BLaER1 treated with 17β-estradiol and CSF1 and Interleukin-3, amounts not matched to agents 10 nM and 100 nM (cell line): Measurements from ENCODE around the gene LRRC8B.
"Not testable (repeated sequence)": the region's sequence is repeated elsewhere in the genome, so short reads cannot be mapped to it uniquely, and the experiment has no call there.

Source experiments
- H3K27ac ChIP-seq, 11 experiments: shearing (Covaris generic); formaldehyde crosslinking; 2 replicates each; pipeline ENCODE4 v1.8.1; 2022
- H3K27me3 ChIP-seq, 11 experiments: shearing (Covaris generic); formaldehyde crosslinking; 2 replicates each; pipeline ENCODE4 v1.8.1; 2022
- H3K36me3 ChIP-seq, 11 experiments: shearing (Covaris generic); formaldehyde crosslinking; 2 replicates each; pipeline ENCODE4 v1.8.1; 2022
- H3K4me1 ChIP-seq, 10 experiments: shearing (Covaris generic); formaldehyde crosslinking; 2 replicates each; pipeline ENCODE4 v1.8.1; 2022
- H3K4me2 ChIP-seq, 11 experiments: shearing (Covaris generic); formaldehyde crosslinking; 2 replicates each; pipeline ENCODE4 v1.8.1; 2022
- H3K4me3 ChIP-seq, 10 experiments: shearing (Covaris generic); formaldehyde crosslinking; 2 replicates each; pipeline ENCODE4 v1.8.1; 2022
- H3K9ac ChIP-seq, 11 experiments: shearing (Covaris generic); formaldehyde crosslinking; 2 replicates each; pipeline ENCODE4 v1.8.1; 2022
- H3K9me3 ChIP-seq, 11 experiments: shearing (Covaris generic); formaldehyde crosslinking; replicated peaks in 1 of 11; 2 replicates each; pipeline ENCODE4 v1.8.1; 2022
- H4K20me1 ChIP-seq, 11 experiments: shearing (Covaris generic); formaldehyde crosslinking; 2 replicates each; pipeline ENCODE4 v1.8.1; 2022
- Cebpa-rat ChIP-seq, 11 experiments: shearing (Covaris generic); IDR thresholded peaks; 2 replicates each; pipeline ENCODE4 v1.8.1; 2022

Gene LRRC8B

DNA sequence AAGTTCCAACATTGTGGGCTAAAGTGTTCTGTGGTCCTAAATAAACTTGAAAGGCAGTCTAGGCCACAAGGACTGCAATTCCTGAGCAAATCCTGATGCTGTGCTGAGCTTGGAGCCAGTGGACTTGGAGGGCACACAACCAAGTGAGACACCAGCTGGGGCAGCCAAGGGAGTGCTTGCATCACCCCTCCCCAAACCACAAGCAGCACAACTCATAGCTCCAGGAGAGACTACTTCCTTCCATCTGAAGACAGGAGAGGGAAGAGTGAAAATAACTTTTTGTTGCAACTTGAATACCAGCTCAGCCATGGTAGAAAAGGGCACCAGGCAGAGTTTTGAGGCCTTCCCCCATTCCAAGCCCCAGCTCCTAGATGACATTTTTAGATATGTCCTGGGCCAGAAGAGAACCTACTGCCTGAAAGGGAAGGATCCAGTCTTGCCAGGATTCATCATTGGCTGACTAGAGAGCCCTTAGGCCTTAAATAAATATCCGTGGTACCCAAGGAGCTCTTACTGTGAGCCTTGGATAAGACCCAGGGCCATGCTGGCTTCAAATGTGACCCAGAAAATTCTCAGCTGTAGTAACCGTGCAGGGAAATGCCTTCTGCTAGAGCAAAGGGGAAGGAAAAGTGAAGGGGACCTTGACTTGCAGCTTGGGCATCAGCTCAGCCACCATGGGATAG lies 35.4 kb upstream of the LRRC8B start:
- peak overlapping the region; percentile 62 to 87 (median 77) for H3K4me2 ChIP-seq
- 0 out of 20 replicates have a peak overlapping the region, but pooled peaks of 1 of the 10 experiments have one; percentile 2 for H3K4me3 ChIP-seq
- no peaks in the 10 kb centered on the region for H4K20me1 ChIP-seq
- peaks cover 22 to 31% (median 25%) of the 10 kb centered on the region in 10 experiments for H3K4me1 ChIP-seq
- H3K9ac ChIP-seq, result peak overlapping the region in 8 of 11 experiments; percentile 2 to 60 (median 45); a peak in 12 of 22 replicates
- peak in 9 of 11 experiments; percentile 22 to 69 (median 56); a peak in 8 of 22 replicates for TF ChIP-seq Cebpa-rat (IDR thresholded peaks at IDR 0.05)
- H3K9me3 ChIP-seq, result peaks cover 12 to 30% (median 18%) of the 10 kb centered on the region in 11 experiments; a peak in 21 of 22 replicates
- peak overlapping the region in 9 of 11 experiments; percentile 56 to 77 (median 71); a peak in 18 of 22 replicates for H3K27ac ChIP-seq
- H3K27me3 ChIP-seq, result no peaks in the 10 kb centered on the region
- H3K36me3 ChIP-seq, result no peaks in the 10 kb centered on the region

DNA sequence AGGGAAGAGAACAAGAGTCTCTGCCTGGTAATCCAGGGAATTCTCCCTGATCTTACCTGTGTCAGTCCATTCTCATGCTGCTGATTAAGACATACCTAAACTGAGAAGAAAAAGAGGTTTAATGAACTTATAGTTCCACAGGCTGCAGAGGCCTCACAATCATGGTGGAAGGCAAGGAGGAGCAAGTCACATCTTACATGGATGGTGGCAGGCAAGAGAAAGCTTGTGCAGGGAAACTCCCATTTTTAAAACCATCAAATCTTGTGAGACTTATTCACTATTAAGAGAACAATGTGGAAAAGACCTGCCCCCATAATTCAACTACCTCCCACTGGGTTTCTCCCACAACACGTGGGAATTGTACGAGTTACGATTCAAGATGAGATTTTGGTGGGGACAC lies 34.2 kb upstream of the LRRC8B start:
- Histone ChIP-seq H3K36me3 (no peaks in the 10 kb centered on the region), H3K4me2 (peak overlapping the region in 2 of 11 experiments; percentile 77 to 78; a peak in 2 of 22 replicates), H3K4me1 (peaks cover 22 to 26% (median 25%) of the 10 kb centered on the region in 10 experiments), H3K27me3 (no peaks in the 10 kb centered on the region), H3K9ac (no peak overlapping the region), H4K20me1 (no peaks in the 10 kb centered on the region), H3K9me3 (peaks cover 12 to 30% (median 18%) of the 10 kb centered on the region in 11 experiments; a peak in 21 of 22 replicates), H3K27ac (peak overlapping the region in 6 of 11 experiments; percentile 62 to 77 (median 74); a peak in 7 of 22 replicates), H3K4me3 (no peak overlapping the region)
- TF ChIP-seq Cebpa-rat (IDR thresholded peaks at IDR 0.05), result no peak

DNA sequence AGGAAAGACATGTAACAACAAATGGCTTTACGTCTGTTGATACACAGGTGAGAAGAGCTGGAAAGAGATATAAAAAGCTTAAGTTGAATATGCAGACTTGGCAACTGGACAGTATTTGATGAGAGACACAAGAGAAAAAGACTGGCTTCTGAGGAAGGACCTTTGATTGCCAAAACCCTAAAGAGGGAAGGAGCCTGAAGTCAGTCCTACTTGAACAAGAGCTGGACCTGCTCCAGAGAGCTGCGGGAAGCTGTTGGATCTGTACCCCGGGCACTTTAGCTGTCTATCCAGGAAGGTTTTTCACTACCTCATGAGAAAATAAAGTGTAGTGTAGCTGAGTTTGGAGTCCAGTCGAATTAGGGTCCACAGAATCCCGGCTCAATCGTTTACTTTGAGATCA lies 25.3 kb upstream of the LRRC8B start:
- Histone ChIP-seq H3K27me3 (no peaks in the 10 kb centered on the region), H3K9me3 (no peaks in the 10 kb centered on the region), H3K9ac (no peak overlapping the region), H3K4me1 (peaks cover 0 to 6% (median 0%) of the 10 kb centered on the region in 10 experiments; a peak in 1 of 20 replicates), H3K27ac (no peak overlapping the region), H4K20me1 (no peaks in the 10 kb centered on the region), H3K36me3 (no peaks in the 10 kb centered on the region), H3K4me2 (no peak overlapping the region), H3K4me3 (no peak overlapping the region)
- TF ChIP-seq Cebpa-rat (IDR thresholded peaks at IDR 0.05), result no peak

GRCh38 chr1:89502042-89502441 lies 22.6 kb upstream of the LRRC8B start:
- Histone ChIP-seq H3K4me3 (no peak overlapping the region), H3K36me3 (no peaks in the 10 kb centered on the region), H3K4me2 (no peak overlapping the region), H3K9ac (no peak overlapping the region), H3K4me1 (peaks cover 0 to 6% (median 0%) of the 10 kb centered on the region in 10 experiments; a peak in 1 of 20 replicates), H3K9me3 (no peaks in the 10 kb centered on the region), H3K27ac (no peak overlapping the region), H3K27me3 (no peaks in the 10 kb centered on the region), H4K20me1 (no peaks in the 10 kb centered on the region)
- no peak for TF ChIP-seq Cebpa-rat (IDR thresholded peaks at IDR 0.05)

- Histone ChIP-seq H3K9ac (no peak overlapping the region), H3K27ac (no peak overlapping the region), H3K36me3 (no peaks in the 10 kb centered on the region), H3K4me1 (no peaks in the 10 kb centered on the region), H4K20me1 (no peaks in the 10 kb centered on the region), H3K4me2 (no peak overlapping the region), H3K4me3 (no peak overlapping the region), H3K9me3 (peaks cover under 1 to 4% (median 2%) of the 10 kb centered on the region in 11 experiments; a peak in 13 of 22 replicates), H3K27me3 (no peaks in the 10 kb centered on the region)
- no peak for TF ChIP-seq Cebpa-rat (IDR thresholded peaks at IDR 0.05)
Observed at GRCh38 chr1:89502895-89503294, 21.7 kb upstream of the LRRC8B start.

GRCh38 chr1:89503690-89504089 lies 20.9 kb upstream of the LRRC8B start:
- Histone ChIP-seq H4K20me1 (no peaks in the 10 kb centered on the region), H3K27ac (no peak overlapping the region), H3K4me1 (no peaks in the 10 kb centered on the region), H3K4me3 (no peak overlapping the region), H3K4me2 (no peak overlapping the region), H3K36me3 (no peaks in the 10 kb centered on the region), H3K9ac (no peak overlapping the region), H3K9me3 (peaks cover 8 to 12% (median 10%) of the 10 kb centered on the region in 11 experiments; a peak in 21 of 22 replicates), H3K27me3 (no peaks in the 10 kb centered on the region)
- TF ChIP-seq Cebpa-rat (IDR thresholded peaks at IDR 0.05), result no peak

GRCh38 chr1:89510061-89510460 lies 14.6 kb upstream of the LRRC8B start:
- not testable (repeated sequence) for H3K27me3 ChIP-seq, H3K36me3 ChIP-seq, H3K27ac ChIP-seq, H4K20me1 ChIP-seq, H3K9ac ChIP-seq, H3K4me2 ChIP-seq, H3K4me3 ChIP-seq
- peaks cover 22 to 40% (median 31%) of the 10 kb centered on the region in 11 experiments for H3K9me3 ChIP-seq
- H3K4me1 ChIP-seq, result peaks cover 0 to 15% (median 7%) of the 10 kb centered on the region in 10 experiments; a peak in 13 of 20 replicates

GRCh38 chr1:89512996-89513720 lies 11.5 kb upstream of the LRRC8B start:
- Histone ChIP-seq H3K36me3 (no peaks in the 10 kb centered on the region), H3K4me2 (peak overlapping the region in 6 of 11 experiments; percentile 0 to 79 (median 68); a peak in 10 of 22 replicates), H3K4me3 (no peak overlapping the region), H3K27ac (peak overlapping the region in 3 of 11 experiments; percentile 31 to 57 (median 39); a peak in 6 of 22 replicates), H3K27me3 (no peaks in the 10 kb centered on the region), H4K20me1 (no peaks in the 10 kb centered on the region), H3K9ac (peak overlapping the region in 1 of 11 experiments; percentile 18; a peak in 1 of 22 replicates), H3K4me1 (peaks cover 0 to 21% (median 7%) of the 10 kb centered on the region in 10 experiments; a peak in 13 of 20 replicates), H3K9me3 (peaks cover 16 to 37% (median 29%) of the 10 kb centered on the region in 11 experiments)
- no peak for TF ChIP-seq Cebpa-rat (IDR thresholded peaks at IDR 0.05)

GRCh38 chr1:89516055-89516454 lies 8.6 kb upstream of the LRRC8B start:
- Histone ChIP-seq H4K20me1 (no peaks in the 10 kb centered on the region), H3K9me3 (peaks cover 4 to 17% (median 12%) of the 10 kb centered on the region in 11 experiments; a peak in 14 of 22 replicates), H3K4me2 (no peak overlapping the region), H3K36me3 (no peaks in the 10 kb centered on the region), H3K4me3 (no peak overlapping the region), H3K9ac (no peak overlapping the region), H3K27me3 (no peaks in the 10 kb centered on the region), H3K27ac (no peak overlapping the region), H3K4me1 (peaks cover 0 to 25% (median 10%) of the 10 kb centered on the region in 10 experiments; a peak in 14 of 20 replicates)
- no peak for TF ChIP-seq Cebpa-rat (IDR thresholded peaks at IDR 0.05)
